Measurements from ENCODE around the gene ITGAL. TPM values are rescaled to one million over a fixed set of nuclear protein-coding genes. Genes with fewer than 3 reads are reported as not detected.

ITGAL gene
- total and polyA plus RNA-seq, 4 donors, result 0.77 to 14.3 (median 10.8) TPM

DNA sequence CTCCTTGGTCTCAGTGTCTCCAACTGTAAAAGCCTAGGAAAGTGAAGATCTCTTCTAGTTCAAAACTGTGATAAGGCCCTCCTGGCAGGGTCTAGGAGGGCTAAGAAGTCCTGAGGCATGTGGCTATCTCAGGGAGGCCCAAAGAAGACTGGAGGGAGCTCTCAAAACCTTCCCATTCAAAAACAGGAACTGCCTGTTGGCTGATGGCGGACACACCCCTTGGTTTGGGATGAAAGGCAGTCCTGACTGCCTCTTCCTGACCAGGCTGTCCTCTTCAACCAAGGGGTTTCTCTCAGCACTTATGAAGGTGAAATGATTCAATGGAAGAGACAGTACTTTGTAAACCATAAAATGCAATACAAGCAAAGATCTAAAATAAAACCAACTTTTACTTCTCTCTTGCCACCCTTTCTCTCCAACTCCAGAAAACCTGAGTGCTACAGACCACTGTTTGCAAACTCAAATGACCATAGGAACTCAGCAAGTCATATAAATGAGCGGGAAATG, 80.9 kb downstream of the ITGAL start:
- Histone ChIP-seq H3K27ac (ENCODE audit: low read depth in 1 of 2, low read length in 2 of 2) (no peak overlapping the region), H3K27me3 (ENCODE audit: control insufficient read depth in 1 of 2, insufficient read depth in 2 of 2, low read length in 1 of 2) (no peaks in the 10 kb centered on the region), H3K36me3 (ENCODE audit: control insufficient read depth in 1 of 2, insufficient read depth in 2 of 2, low read length in 1 of 2) (peaks cover 0 to 4% of the 10 kb centered on the region in 2 donors), H3K4me3 (ENCODE audit: low read length in 2 of 2) (no peak overlapping the region), H3K9me3 (ENCODE audit: control insufficient read depth, low read length) (no peaks in the 10 kb centered on the region), H3K4me1 (ENCODE audit: control insufficient read depth in 1 of 2, insufficient read depth in 2 of 2, low read length in 2 of 2) (no peaks in the 10 kb centered on the region)
- no peak for DNase-seq
- intact Hi-C loops (cut with DNase I), result no loop called here
- WGBS, 2 donors, result 89 to 91% methylated on average over 2 of the region's 2 CpGs
- no peak for ATAC-seq (ENCODE audit: low FRiP score)

- WGBS, 2 donors, result 94 to 95% methylated on average over 18 of the region's 18 CpGs
- no peak overlapping the region for H3K27ac ChIP-seq (ENCODE audit: low read depth in 1 of 2, low read length in 2 of 2)
- intact Hi-C loops (cut with DNase I), result no loop called here
Measured at GRCh38 chr16:30554557-30555314, 82.2 kb downstream of the ITGAL start.

GRCh38 chr16:30555315-30556124, 83.0 kb downstream of the ITGAL start:
- Histone ChIP-seq H3K4me1 (ENCODE audit: control insufficient read depth in 1 of 2, insufficient read depth in 2 of 2, low read length in 2 of 2) (no peaks in the 10 kb centered on the region), H3K9me3 (ENCODE audit: control insufficient read depth, low read length) (no peaks in the 10 kb centered on the region), H3K27ac (ENCODE audit: low read depth in 1 of 2, low read length in 2 of 2) (no peak overlapping the region), H3K27me3 (ENCODE audit: control insufficient read depth in 1 of 2, insufficient read depth in 2 of 2, low read length in 1 of 2) (no peaks in the 10 kb centered on the region), H3K36me3 (ENCODE audit: control insufficient read depth in 1 of 2, insufficient read depth in 2 of 2, low read length in 1 of 2) (peaks cover 0 to 4% of the 10 kb centered on the region in 2 donors), H3K4me3 (ENCODE audit: low read length in 2 of 2) (no peak overlapping the region)
- WGBS, 2 donors, result 96% methylated on average over 65 to 69 of the region's 69 CpGs
- intact Hi-C loops (cut with DNase I), result no loop called here
- DNase-seq (no peak), ATAC-seq (ENCODE audit: low FRiP score) (no peak)

More at GRCh38 chr16:30554557-30555314, 82.2 kb downstream of the ITGAL start:
- Histone ChIP-seq H3K4me3 (ENCODE audit: low read length in 2 of 2) (no peak overlapping the region), H3K27me3 (ENCODE audit: control insufficient read depth in 1 of 2, insufficient read depth in 2 of 2, low read length in 1 of 2) (no peaks in the 10 kb centered on the region), H3K36me3 (ENCODE audit: control insufficient read depth in 1 of 2, insufficient read depth in 2 of 2, low read length in 1 of 2) (peaks cover 0 to 4% of the 10 kb centered on the region in 2 donors), H3K4me1 (ENCODE audit: control insufficient read depth in 1 of 2, insufficient read depth in 2 of 2, low read length in 2 of 2) (no peaks in the 10 kb centered on the region), H3K9me3 (ENCODE audit: control insufficient read depth, low read length) (no peaks in the 10 kb centered on the region)
- DNase-seq, result no peak
- ATAC-seq (ENCODE audit: low FRiP score), result no peak

- Histone ChIP-seq H3K36me3 (ENCODE audit: control insufficient read depth in 1 of 2, insufficient read depth in 2 of 2, low read length in 1 of 2) (peaks cover 0 to 4% of the 10 kb centered on the region in 2 donors), H3K4me1 (ENCODE audit: control insufficient read depth in 1 of 2, insufficient read depth in 2 of 2, low read length in 2 of 2) (no peaks in the 10 kb centered on the region), H3K27ac (ENCODE audit: low read depth in 1 of 2, low read length in 2 of 2) (no peak overlapping the region), H3K4me3 (ENCODE audit: low read length in 2 of 2) (no peak overlapping the region), H3K9me3 (ENCODE audit: control insufficient read depth, low read length) (no peaks in the 10 kb centered on the region), H3K27me3 (ENCODE audit: control insufficient read depth in 1 of 2, insufficient read depth in 2 of 2, low read length in 1 of 2) (no peaks in the 10 kb centered on the region)
- ATAC-seq (ENCODE audit: low FRiP score) (no peak), DNase-seq (no peak)
- WGBS, 2 donors, result 77 to 80% methylated on average over 9 to 10 of the region's 10 CpGs
- intact Hi-C loops (cut with DNase I), result no loop called here
Measured at GRCh38 chr16:30556125-30556473, 83.6 kb downstream of the ITGAL start.

- H3K9me3 ChIP-seq (ENCODE audit: control insufficient read depth, low read length), result no peaks in the 10 kb centered on the region
- WGBS, 2 donors, result 0 to 1% methylated on average over 17 of the region's 17 CpGs
- H3K36me3 ChIP-seq (ENCODE audit: control insufficient read depth in 1 of 2, insufficient read depth in 2 of 2, low read length in 1 of 2), result peaks cover 0 to 4% of the 10 kb centered on the region in 2 donors
- H3K27me3 ChIP-seq (ENCODE audit: control insufficient read depth in 1 of 2, insufficient read depth in 2 of 2, low read length in 1 of 2), result no peaks in the 10 kb centered on the region
- intact Hi-C loops (cut with DNase I), result no loop called here
- no peaks in the 10 kb centered on the region for H3K4me1 ChIP-seq (ENCODE audit: control insufficient read depth in 1 of 2, insufficient read depth in 2 of 2, low read length in 2 of 2)
- peak overlapping the region in 1 of 2 donors; percentile 53 for H3K27ac ChIP-seq (ENCODE audit: low read depth in 1 of 2, low read length in 2 of 2)
- H3K4me3 ChIP-seq (ENCODE audit: low read length in 2 of 2), result peak overlapping the region; percentile 39 to 63
- no peak for ATAC-seq (ENCODE audit: low FRiP score)
- DNase-seq, result peak in 1 of 2 donors; percentile 81
Measured at GRCh38 chr16:30557707-30557956, 85.1 kb downstream of the ITGAL start.

DNA sequence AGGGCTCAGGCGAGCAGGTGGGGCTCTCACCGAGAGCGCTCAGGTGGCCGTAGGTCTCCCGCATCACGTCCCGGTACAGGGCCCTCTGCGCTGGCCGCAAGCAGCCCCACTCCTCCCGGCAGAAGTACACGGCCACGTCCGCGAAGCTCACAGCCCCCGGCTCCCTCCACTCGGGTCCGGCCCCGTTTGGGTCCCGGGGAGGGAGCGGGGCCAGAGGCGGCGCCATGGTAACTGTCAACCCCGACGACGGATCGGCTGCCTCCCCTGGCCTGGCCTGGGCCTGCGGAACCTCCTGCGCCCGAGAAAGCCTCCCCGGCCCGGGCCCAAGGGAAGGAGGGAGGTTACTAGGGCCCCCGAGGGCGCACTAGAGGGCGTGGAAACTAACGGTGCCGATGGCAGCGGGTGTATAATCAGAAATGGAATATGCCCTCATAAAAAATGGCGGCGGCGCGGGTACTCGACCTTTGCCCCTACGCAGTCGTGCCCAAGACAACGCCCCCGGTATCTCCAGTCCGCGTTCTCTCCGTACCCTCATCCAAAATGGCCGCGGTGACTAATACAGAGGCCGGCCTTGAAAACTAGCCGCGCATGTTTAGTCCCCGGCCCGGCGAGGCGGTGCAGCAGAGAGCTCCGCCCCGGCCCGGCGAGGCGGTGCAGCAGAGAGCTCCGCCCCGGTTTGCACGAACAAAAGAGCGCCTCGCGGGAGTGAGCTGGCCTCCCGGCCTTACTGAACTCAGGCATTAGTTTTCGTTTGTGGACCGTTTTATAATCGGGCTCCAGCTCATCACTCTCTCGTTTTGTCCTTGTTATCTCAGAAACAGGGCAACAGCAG, 85.6 kb downstream of the ITGAL start, which contains the start of gene ZNF764:
TSS of gene ZNF764 (minus strand) at position 418 of the 832 bp plus-strand sequence. CDS start at position 226, 192 bp downstream.
- ATAC-seq (ENCODE audit: low FRiP score), result peak; percentile 98
- peak; percentile 98 to 99 for DNase-seq
- peak within 1 kb of the TSS; percentile 39 to 63 for H3K4me3 ChIP-seq (ENCODE audit: low read length in 2 of 2)
- no peaks in the 10 kb centered on the region for H3K27me3 ChIP-seq (ENCODE audit: control insufficient read depth in 1 of 2, insufficient read depth in 2 of 2, low read length in 1 of 2)
- H3K27ac ChIP-seq (ENCODE audit: low read depth in 1 of 2, low read length in 2 of 2), result peak within 1 kb of the TSS in 1 of 2 donors; percentile 53
- peaks cover 0 to 4% of the 10 kb centered on the region in 2 donors for H3K36me3 ChIP-seq (ENCODE audit: control insufficient read depth in 1 of 2, insufficient read depth in 2 of 2, low read length in 1 of 2)
- H3K4me1 ChIP-seq (ENCODE audit: control insufficient read depth in 1 of 2, insufficient read depth in 2 of 2, low read length in 2 of 2), result no peaks in the 10 kb centered on the region
- WGBS, 2 donors, result 0 to 1% methylated on average over 73 to 74 of the region's 74 CpGs
- intact Hi-C loops (cut with DNase I), result loop anchor here in 1 of 2 donors (1.0 kb wide), 1 partner anchor 13 kb away; the partner anchor contains the start of gene ZNF688
- H3K9me3 ChIP-seq (ENCODE audit: control insufficient read depth, low read length), result no peaks in the 10 kb centered on the region

GRCh38 chr16:30558789-30559377, 86.3 kb downstream of the ITGAL start:
- Histone ChIP-seq H3K27me3 (ENCODE audit: control insufficient read depth in 1 of 2, insufficient read depth in 2 of 2, low read length in 1 of 2) (no peaks in the 10 kb centered on the region), H3K4me1 (ENCODE audit: control insufficient read depth in 1 of 2, insufficient read depth in 2 of 2, low read length in 2 of 2) (no peaks in the 10 kb centered on the region), H3K36me3 (ENCODE audit: control insufficient read depth in 1 of 2, insufficient read depth in 2 of 2, low read length in 1 of 2) (peaks cover 0 to 4% of the 10 kb centered on the region in 2 donors), H3K9me3 (ENCODE audit: control insufficient read depth, low read length) (no peaks in the 10 kb centered on the region), H3K27ac (ENCODE audit: low read depth in 1 of 2, low read length in 2 of 2) (no peak overlapping the region), H3K4me3 (ENCODE audit: low read length in 2 of 2) (no peak overlapping the region)
- ATAC-seq (ENCODE audit: low FRiP score) (no peak), DNase-seq (peak in 1 of 2 donors; percentile 82)
- WGBS, 2 donors, result 89 to 91% methylated on average over 21 of the region's 21 CpGs
- intact Hi-C loops (cut with DNase I), result loop anchor here in 1 of 2 donors (1.0 kb wide), 1 partner anchor 12 kb away; the partner anchor contains the start of gene ZNF688

DNA sequence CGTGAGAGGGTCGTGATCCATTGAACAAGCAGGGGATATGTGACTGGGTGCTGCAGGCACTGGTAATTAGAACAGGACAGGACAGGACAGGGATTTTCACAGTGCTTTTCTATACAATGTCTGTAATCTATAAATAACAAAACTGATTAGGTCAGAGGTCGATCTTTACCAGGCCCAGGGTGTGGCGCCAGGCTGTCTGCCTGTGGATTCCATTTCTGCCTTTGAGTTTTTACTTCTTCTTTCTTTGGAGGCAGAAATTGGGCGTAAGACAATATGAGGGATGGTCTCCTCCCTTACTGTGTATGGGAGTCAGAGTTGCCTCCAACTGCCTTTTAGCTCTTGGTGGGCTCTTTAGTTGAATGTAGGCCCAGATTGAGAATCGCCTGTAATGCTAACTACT, 87.1 kb downstream of the ITGAL start:
- DNase-seq (no peak), ATAC-seq (ENCODE audit: low FRiP score) (no peak)
- no peaks in the 10 kb centered on the region for H3K9me3 ChIP-seq (ENCODE audit: control insufficient read depth, low read length)
- H3K4me1 ChIP-seq (ENCODE audit: control insufficient read depth in 1 of 2, insufficient read depth in 2 of 2, low read length in 2 of 2), result no peaks in the 10 kb centered on the region
- intact Hi-C loops (cut with DNase I), result no loop called here
- H3K27ac ChIP-seq (ENCODE audit: low read depth in 1 of 2, low read length in 2 of 2), result no peak overlapping the region
- peaks cover 0 to 4% of the 10 kb centered on the region in 2 donors for H3K36me3 ChIP-seq (ENCODE audit: control insufficient read depth in 1 of 2, insufficient read depth in 2 of 2, low read length in 1 of 2)
- no peaks in the 10 kb centered on the region for H3K27me3 ChIP-seq (ENCODE audit: control insufficient read depth in 1 of 2, insufficient read depth in 2 of 2, low read length in 1 of 2)
- WGBS, 2 donors, result 91 to 96% methylated on average over 6 of the region's 6 CpGs
- H3K4me3 ChIP-seq (ENCODE audit: low read length in 2 of 2), result no peak overlapping the region

Measured in aorta (tissue), 5 donors.